ENCODE measurements around the gene CD200. TPM values are rescaled to one million over a fixed set of nuclear protein-coding genes. Genes with fewer than 3 reads are reported as not detected.

CD200 gene, protein sequence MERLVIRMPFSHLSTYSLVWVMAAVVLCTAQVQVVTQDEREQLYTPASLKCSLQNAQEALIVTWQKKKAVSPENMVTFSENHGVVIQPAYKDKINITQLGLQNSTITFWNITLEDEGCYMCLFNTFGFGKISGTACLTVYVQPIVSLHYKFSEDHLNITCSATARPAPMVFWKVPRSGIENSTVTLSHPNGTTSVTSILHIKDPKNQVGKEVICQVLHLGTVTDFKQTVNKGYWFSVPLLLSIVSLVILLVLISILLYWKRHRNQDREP
- 3.7 and 4.6 TPM in 2 replicates for total RNA-seq

DNA sequence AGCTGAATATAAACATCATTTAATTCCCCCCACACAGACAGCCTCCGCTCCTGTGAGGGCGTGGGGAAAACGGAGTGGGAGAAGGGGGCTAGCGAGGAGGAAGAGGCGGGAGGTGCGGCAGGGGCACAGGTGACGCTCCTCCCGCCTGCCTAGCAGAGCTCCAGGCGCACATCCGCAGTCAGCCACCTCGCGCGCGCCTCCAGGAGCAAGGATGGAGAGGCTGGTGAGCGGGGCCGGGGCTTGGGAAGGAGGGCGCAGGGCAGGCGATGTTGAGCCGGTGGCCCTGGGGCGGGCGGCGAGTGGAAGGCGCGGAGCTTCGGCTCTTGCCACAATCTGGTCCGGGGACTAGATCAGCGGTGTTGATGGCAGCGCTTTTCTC, at the start of gene CD200:
Gene CD200, plus strand, starts transcription at position 155 of the 379 bp plus-strand sequence. Its CDS starts 57 bp downstream, at position 212.

GRCh38 chr3:112293368-112294321, 39.3 kb upstream of the CD200 start, which contains the start of gene SLC9C1:
TSS of gene SLC9C1 (minus strand) at chr3:112294216. CDS start at chr3:112286791, 7,425 bp downstream.

Other genes with a start within 250 kb of the CD200 start
- gene C3orf52, start 246.8 kb upstream of the CD200 start, total RNA-seq = 11.6 and 18.0 TPM in 2 replicates
- not detected in 2 replicates for gene GCSAM, start 199.9 kb upstream of the CD200 start, total RNA-seq
- not detected in 2 replicates for gene SLC9C1, start 38.9 kb upstream of the CD200 start, total RNA-seq
- gene BTLA, start 166.3 kb downstream of the CD200 start, total RNA-seq = not detected in 2 replicates
- 74.0 and 84.3 TPM in 2 replicates for gene ATG3, start 228.8 kb downstream of the CD200 start, total RNA-seq
- 39.6 and 47.2 TPM in 2 replicates for gene SLC35A5, start 228.9 kb downstream of the CD200 start, total RNA-seq